ENCODE results near the gene FOXF1.

The FOXF1 gene

GRCh38 chr16:86496262-86496928, 13.9 kb upstream of the FOXF1 start:
- Histone ChIP-seq H3K27me3 (replicated peaks) (peaks cover 94% of the 10 kb centered on the region), H3K36me3 (replicated peaks) (no peaks in the 10 kb centered on the region), H3K27ac (no peak overlapping the region), H3K4me3 (ENCODE audit: low read depth, low read length) (no peak overlapping the region)
- in situ Hi-C loops (cut with HindIII; ENCODE audit: low pct_ligation_motif_present, low sequenced_read_pairs): no loop called here
- no peak for TF ChIP-seq CTCF (IDR thresholded peaks at IDR 0.05; ENCODE audit: low read depth, low read length, missing control alignments)
- no peak for DNase-seq

GRCh38 chr16:86496929-86497461, 13.3 kb upstream of the FOXF1 start:
- no peak for TF ChIP-seq CTCF (IDR thresholded peaks at IDR 0.05; ENCODE audit: low read depth, low read length, missing control alignments)
- Histone ChIP-seq H3K27ac (no peak overlapping the region), H3K4me3 (ENCODE audit: low read depth, low read length) (no peak overlapping the region), H3K36me3 (replicated peaks) (no peaks in the 10 kb centered on the region), H3K27me3 (replicated peaks) (peaks cover 94% of the 10 kb centered on the region)
- no peak for DNase-seq
- in situ Hi-C loops (cut with HindIII; ENCODE audit: low pct_ligation_motif_present, low sequenced_read_pairs): no loop called here

GRCh38 chr16:86497551-86498021, 12.7 kb upstream of the FOXF1 start:
- Histone ChIP-seq H3K4me3 (ENCODE audit: low read depth, low read length) (no peak overlapping the region), H3K27me3 (replicated peaks) (peaks cover 94% of the 10 kb centered on the region), H3K36me3 (replicated peaks) (no peaks in the 10 kb centered on the region), H3K27ac (no peak overlapping the region)
- no peak for TF ChIP-seq CTCF (IDR thresholded peaks at IDR 0.05; ENCODE audit: low read depth, low read length, missing control alignments)
- DNase-seq: no peak
- in situ Hi-C loops (cut with HindIII; ENCODE audit: low pct_ligation_motif_present, low sequenced_read_pairs): no loop called here

GRCh38 chr16:86498155-86498670, 12.1 kb upstream of the FOXF1 start:
- peak; percentile 28 for TF ChIP-seq CTCF (IDR thresholded peaks at IDR 0.05; ENCODE audit: low read depth, low read length, missing control alignments)
- DNase-seq: no peak
- in situ Hi-C loops (cut with HindIII; ENCODE audit: low pct_ligation_motif_present, low sequenced_read_pairs): no loop called here
- Histone ChIP-seq H3K27ac (no peak overlapping the region), H3K4me3 (ENCODE audit: low read depth, low read length) (no peak overlapping the region), H3K27me3 (replicated peaks) (peaks cover 94% of the 10 kb centered on the region), H3K36me3 (replicated peaks) (no peaks in the 10 kb centered on the region)

GRCh38 chr16:86498671-86499439, 11.5 kb upstream of the FOXF1 start:
- H3K4me3 ChIP-seq (ENCODE audit: low read depth, low read length): no peak overlapping the region
- DNase-seq: no peak
- TF ChIP-seq CTCF (IDR thresholded peaks at IDR 0.05; ENCODE audit: low read depth, low read length, missing control alignments): no peak
- no peaks in the 10 kb centered on the region for H3K36me3 ChIP-seq (replicated peaks)
- H3K27ac ChIP-seq: no peak overlapping the region
- in situ Hi-C loops (cut with HindIII; ENCODE audit: low pct_ligation_motif_present, low sequenced_read_pairs): no loop called here
- H3K27me3 ChIP-seq (replicated peaks): peaks cover 93% of the 10 kb centered on the region

Measured in brain microvascular endothelial cell (primary cell).